GM12874 (cell line): Measurements from ENCODE around the gene RBFOX2.

Experiments used
- CTCF ChIP-seq: IDR thresholded peaks from 2 replicates; pipeline ENCODE4 v1.5.1; 2011; ENCODE audit warnings: low read depth, mild to moderate bottlenecking, control low read depth, low read length, moderate library complexity; ENCODE audit not compliant: insufficient read depth

RBFOX2 gene

GRCh38 chr22:35756722-35757121 lies 271.9 kb downstream of the RBFOX2 start:
- TF ChIP-seq CTCF: no peak

- TF ChIP-seq CTCF: no peak
These were observed 273.9 kb downstream of the RBFOX2 start for GRCh38 chr22:35754761-35755160.

- TF ChIP-seq CTCF: no peak
These were observed 275.8 kb downstream of the RBFOX2 start for GRCh38 chr22:35752863-35753189.

- TF ChIP-seq CTCF: no peak
These were observed 276.4 kb downstream of the RBFOX2 start for GRCh38 chr22:35752006-35752862.

DNA sequence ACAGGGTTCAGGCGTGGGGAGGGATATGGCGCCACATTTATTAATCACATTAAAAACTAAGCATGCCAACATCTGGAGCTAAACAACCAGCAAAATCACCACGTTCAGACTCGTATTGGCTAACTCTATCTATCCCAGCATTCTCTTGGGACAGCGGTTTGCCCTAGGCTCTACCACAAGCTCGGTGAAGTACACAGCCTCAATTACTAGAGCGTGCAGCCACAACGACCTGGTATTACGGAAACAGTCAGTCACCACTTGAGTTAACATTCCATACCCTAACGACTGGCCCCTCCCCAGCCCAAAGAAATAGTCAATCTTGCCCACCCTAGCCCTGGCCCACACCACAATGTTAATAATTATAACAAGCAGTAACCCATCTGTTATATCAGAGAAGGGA lies 278.8 kb downstream of the RBFOX2 start:
- no peak for TF ChIP-seq CTCF

DNA sequence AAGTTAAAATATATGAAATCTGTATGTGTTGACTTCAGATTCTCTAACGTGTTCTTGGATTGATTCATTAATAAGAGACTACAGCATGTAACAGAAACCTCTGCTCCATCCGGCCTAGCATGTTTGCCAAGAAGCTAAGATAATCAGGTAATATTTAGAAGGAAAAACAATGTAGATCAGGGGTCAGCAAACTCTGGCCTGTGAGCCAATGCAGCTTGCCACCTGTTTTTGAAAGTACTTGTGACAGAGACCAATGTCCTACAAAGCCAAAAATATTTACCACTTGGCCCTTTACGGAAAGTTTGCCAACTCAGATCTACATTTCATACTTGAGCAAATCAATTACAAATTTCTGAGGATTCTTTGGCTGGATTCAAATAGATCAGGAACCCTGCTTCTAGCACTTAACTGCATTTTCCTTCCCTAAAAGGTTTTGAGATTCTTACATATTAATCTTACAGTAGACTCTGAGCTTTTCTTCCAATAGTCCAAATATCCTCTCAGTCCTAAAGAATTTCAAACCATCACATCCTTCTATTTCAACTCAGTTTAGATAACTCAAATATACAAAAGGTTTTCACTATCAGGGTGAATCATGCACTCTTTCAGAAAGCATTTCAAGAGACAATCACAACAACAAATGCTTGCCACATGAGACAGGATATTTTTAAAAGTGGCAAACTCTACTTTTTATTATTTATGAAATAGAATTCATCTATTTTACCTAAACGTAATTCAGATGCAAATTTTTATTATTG lies 281.5 kb downstream of the RBFOX2 start:
- no peak for TF ChIP-seq CTCF

GRCh38 chr22:35746248-35746647 lies 282.4 kb downstream of the RBFOX2 start:
- TF ChIP-seq CTCF: no peak
